GM13976 (cell line): ENCODE measurements around the gene RHOF.

Source experiments
- DNase-seq: peaks from one replicate; pipeline ENCODE4 v3.0.0; 2012; ENCODE audit warnings: low spot score
- CTCF ChIP-seq: IDR thresholded peaks from 2 replicates; pipeline ENCODE4 v1.5.1; 2012; ENCODE audit warnings: borderline replicate concordance, mild to moderate bottlenecking; ENCODE audit not compliant: insufficient read depth; ENCODE audit errors: extremely low read depth, missing control alignments, control extremely low read depth
- in situ Hi-C: fragments of 300-500 bp; cut with MboI; formaldehyde crosslinking; loops from one replicate; pipeline ENCODE4 v1.12.0; 2022; ENCODE audit warnings: low sequenced_read_pairs, mixed read lengths, inconsistent platforms; ENCODE audit not compliant: unreplicated experiment

RHOF gene

DNA sequence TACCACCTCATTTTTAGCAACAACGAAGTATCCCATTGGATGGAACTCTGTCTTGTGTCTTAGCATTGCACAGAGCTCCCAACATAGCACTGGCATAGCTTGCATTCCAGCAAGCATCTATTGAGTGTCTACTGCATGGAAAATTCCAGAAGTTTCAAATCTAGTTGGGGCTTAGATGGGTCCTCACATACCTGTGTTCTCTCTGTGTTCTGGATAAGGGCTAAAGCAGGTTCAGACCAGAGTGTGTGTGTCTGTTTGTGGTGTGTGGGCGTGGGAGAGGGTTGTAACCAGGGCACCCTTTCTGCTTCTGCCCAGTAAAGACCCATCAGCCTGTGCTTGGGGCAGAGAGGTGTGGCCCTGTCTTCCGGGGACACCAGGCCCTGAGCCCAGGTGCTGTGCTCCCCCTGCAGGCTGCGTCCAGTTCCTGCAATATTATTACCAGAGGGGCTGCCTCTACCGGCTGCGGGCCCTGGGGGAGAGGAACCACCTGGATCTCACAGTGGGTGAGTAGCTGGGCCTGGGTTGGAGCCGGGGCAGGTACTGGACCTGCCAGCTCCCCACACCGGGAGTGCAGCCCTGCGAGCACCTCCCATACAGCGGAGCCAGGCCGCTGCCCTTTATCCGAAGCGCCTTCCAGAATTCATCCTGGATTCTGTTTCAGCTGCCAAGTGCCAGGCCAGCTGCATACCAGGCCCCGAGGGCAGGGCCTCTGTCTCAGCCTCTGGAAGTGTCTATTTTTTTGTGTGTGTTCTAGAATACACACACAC lies 20.3 kb downstream of the RHOF start:
- in situ Hi-C loops: no loop called here
- peak; percentile 86 for TF ChIP-seq CTCF
- peak; percentile 94 for DNase-seq

- no peak for TF ChIP-seq CTCF
- in situ Hi-C loops: no loop called here
Measured at GRCh38 chr12:121770813-121771625, 22.5 kb downstream of the RHOF start.

GRCh38 chr12:121770388-121770787 lies 23.1 kb downstream of the RHOF start:
- DNase-seq: no peak
- TF ChIP-seq CTCF: no peak
- in situ Hi-C loops: no loop called here

More at GRCh38 chr12:121770813-121771625, 22.5 kb downstream of the RHOF start:
- no peak for DNase-seq

GRCh38 chr12:121769831-121770301 lies 23.6 kb downstream of the RHOF start:
- in situ Hi-C loops: loop anchor here (5.0 kb wide), 1 partner anchor 68 kb away; no protein-coding TSS in a partner anchor
- TF ChIP-seq CTCF: no peak

DNA sequence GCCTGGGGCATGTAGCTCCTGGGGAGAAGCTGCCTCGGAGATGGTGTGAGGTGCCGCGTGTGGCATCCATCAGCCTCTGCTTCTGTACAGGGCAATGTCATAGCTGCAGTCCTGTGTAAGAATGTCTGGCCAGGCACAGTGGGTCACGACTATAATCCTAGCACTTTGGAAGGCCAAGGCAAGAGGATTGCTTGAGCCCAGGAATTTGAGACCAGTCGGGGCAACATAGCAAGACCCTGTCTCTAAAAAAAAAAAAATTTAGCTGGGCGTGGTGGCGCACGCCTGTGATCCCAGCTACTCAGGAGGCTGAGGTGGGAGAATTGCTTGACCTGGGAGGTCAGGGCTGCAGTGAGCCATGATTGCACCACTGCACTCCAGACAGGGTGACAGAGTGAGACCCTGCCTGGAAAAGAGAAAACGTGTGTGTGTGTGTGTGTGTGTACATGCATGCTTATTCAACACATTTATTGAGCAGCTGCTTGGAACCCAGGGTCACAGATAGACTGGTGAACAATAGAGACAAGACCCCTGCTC lies 24.1 kb downstream of the RHOF start:
- no peak for DNase-seq
- in situ Hi-C loops: loop anchor here (5.0 kb wide), 1 partner anchor 67 kb away; no protein-coding TSS in a partner anchor
- TF ChIP-seq CTCF: no peak

More at GRCh38 chr12:121769831-121770301, 23.6 kb downstream of the RHOF start:
- DNase-seq: no peak

DNA sequence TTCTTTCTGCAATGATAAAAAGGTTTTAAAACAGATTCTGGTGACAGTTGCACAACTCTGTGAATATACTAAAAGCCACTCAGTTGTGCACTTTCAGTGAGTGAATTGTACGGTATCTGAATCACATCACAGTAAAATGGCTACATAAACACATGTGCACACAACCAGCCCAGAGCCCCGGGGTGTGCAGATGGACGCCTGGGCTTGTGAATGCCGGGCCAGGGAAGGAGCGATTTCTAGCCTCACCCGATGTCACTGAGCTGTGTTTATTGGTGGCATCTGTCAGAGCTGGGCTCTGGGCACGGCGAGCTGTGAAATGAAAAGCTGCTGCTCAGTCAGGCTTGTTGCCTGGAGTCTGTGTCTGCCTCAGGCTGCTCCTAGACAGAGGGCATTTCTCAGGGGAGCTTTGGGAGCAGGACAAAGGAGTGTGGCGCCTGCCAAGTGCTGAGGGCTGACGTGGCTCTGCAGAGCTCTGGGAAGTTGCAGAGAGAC lies 25.9 kb downstream of the RHOF start:
- no peak for TF ChIP-seq CTCF
- in situ Hi-C loops: loop anchor here (5.0 kb wide), 1 partner anchor 65 kb away; no protein-coding TSS in a partner anchor
- no peak for DNase-seq
